Gastroesophageal sphincter (tissue), 3 donors: Measurements from ENCODE around the gene NOX5.

Source experiments
- CTCF ChIP-seq, 4 experiments: fragments of 200-600 bp in 2 of 4; fragments of 450-650 bp in 2 of 4; sonication (generic) in 1 of 4; IDR thresholded peaks; one replicate each; pipeline ENCODE4 v1.5.1; 2017 to 2019; ENCODE audit warnings: antibody characterized with exemption in 4 of 4, mild to moderate bottlenecking in 2 of 4, moderate library complexity in 2 of 4
- POLR2A ChIP-seq, 2 donors: fragments of 450-650 bp; IDR thresholded peaks; one replicate each; pipeline ENCODE4 v1.6.1; 2017; ENCODE audit warnings: antibody characterized with exemption in 2 of 2, mild to moderate bottlenecking in 2 of 2, moderate library complexity in 1 of 2
- POLR2AphosphoS5 ChIP-seq: sonication (generic); formaldehyde crosslinking; IDR thresholded peaks from one replicate; pipeline ENCODE4 v1.6.1; 2017; ENCODE audit warnings: antibody characterized with exemption

DNA sequence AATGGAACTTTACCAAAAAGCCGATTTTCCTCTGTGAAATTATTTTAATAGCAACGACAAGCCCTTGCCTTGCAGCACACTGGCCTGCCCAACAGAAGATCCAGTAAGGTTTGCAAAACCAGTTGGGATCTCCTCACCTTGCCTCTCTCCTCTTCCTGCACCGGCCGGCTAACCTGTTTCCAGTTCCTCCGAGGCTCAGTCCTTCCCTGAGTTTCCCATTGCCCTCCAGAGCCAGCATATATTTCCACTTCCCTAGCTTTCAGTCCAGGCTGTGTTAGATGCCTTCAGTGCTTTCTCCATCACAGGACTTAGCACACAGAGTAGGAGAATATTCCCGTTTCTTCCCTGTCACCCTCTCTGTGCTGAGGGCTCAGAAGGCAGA lies 60.3 kb downstream of the NOX5 start:
- TF ChIP-seq CTCF (IDR thresholded peaks at IDR 0.05) = no peak
- no peak for TF ChIP-seq POLR2AphosphoS5
- TF ChIP-seq POLR2A (IDR thresholded peaks at IDR 0.05) = no peak
